Measurements from ENCODE around the gene CTSO.

DNA sequence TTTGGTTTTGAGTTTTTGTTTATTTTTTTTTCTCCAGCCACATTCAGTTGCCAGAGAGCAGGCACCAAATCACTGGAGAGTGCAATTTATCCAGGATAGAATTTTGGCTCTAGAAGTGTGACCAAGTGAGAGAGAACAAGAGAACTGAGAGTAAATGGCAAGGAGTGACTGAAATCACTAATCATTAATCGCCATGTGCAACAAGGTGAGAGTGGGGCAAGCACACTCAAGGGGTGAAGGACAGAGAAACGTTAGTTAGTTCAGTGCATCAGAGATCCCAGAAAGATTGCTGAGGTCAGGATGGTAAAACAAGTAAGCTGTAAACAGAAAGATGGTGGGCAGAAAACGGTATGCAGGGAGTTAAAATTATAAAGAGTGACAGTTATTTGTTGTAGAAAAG is 69.8 kb downstream of the CTSO start:
- TF ChIP-seq, protein P1, sequence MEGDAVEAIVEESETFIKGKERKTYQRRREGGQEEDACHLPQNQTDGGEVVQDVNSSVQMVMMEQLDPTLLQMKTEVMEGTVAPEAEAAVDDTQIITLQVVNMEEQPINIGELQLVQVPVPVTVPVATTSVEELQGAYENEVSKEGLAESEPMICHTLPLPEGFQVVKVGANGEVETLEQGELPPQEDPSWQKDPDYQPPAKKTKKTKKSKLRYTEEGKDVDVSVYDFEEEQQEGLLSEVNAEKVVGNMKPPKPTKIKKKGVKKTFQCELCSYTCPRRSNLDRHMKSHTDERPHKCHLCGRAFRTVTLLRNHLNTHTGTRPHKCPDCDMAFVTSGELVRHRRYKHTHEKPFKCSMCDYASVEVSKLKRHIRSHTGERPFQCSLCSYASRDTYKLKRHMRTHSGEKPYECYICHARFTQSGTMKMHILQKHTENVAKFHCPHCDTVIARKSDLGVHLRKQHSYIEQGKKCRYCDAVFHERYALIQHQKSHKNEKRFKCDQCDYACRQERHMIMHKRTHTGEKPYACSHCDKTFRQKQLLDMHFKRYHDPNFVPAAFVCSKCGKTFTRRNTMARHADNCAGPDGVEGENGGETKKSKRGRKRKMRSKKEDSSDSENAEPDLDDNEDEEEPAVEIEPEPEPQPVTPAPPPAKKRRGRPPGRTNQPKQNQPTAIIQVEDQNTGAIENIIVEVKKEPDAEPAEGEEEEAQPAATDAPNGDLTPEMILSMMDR (IDR thresholded peaks at IDR 0.05) = no peak
- TF ChIP-seq ZFX (IDR thresholded peaks at IDR 0.05; ENCODE audit: borderline replicate concordance) = no peak

Measured in 22Rv1 (cell line).